C4-2B (cell line): ENCODE measurements around the gene CDC123.

Source experiments
- ZFX ChIP-seq: fragments of 450-650 bp; IDR thresholded peaks from 2 replicates; pipeline ENCODE4 v1.6.1; 2017
- TF ChIP-seq, protein P1 (sequence below): fragments of 450-650 bp; conservative IDR thresholded peaks from 2 replicates; pipeline ENCODE4 v1.5.1; 2017; ENCODE audit warnings: mild to moderate bottlenecking

DNA sequence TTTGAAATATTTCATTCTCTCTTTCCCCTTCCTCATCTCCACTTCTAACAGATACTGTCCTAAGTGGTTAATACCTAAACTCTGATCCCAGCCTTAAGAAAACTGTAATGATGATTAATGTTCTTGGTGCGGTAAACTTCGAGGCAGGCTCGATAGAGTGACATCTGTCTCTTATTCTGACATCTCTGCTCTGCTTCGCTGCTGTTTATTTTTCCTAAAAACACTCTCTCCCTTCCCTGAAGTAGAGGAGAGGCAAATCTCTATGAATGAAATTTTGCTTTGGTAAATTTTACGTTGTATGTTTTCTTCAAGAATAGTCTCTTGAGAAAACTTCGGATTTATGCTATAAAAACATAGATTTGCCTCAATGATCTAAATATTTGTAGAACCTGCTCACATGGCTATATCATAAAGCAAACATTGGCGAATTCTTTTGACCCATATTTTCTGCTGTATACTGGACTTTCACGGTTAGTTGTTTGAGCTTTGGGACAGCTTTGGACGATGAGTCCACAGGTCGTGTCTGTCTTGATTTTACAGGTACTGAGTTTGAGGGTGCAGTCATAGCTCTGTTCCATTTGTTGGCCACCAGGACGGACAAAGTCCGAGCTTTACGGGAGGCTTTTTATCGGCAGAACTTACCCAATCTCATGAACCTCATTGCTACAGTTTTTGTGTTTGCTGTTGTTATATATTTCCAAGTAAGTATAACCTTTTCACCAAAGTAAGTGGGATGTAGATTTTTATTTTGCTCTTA, 39.4 kb upstream of the CDC123 start:
- TF ChIP-seq, protein P1, sequence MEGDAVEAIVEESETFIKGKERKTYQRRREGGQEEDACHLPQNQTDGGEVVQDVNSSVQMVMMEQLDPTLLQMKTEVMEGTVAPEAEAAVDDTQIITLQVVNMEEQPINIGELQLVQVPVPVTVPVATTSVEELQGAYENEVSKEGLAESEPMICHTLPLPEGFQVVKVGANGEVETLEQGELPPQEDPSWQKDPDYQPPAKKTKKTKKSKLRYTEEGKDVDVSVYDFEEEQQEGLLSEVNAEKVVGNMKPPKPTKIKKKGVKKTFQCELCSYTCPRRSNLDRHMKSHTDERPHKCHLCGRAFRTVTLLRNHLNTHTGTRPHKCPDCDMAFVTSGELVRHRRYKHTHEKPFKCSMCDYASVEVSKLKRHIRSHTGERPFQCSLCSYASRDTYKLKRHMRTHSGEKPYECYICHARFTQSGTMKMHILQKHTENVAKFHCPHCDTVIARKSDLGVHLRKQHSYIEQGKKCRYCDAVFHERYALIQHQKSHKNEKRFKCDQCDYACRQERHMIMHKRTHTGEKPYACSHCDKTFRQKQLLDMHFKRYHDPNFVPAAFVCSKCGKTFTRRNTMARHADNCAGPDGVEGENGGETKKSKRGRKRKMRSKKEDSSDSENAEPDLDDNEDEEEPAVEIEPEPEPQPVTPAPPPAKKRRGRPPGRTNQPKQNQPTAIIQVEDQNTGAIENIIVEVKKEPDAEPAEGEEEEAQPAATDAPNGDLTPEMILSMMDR = no peak
- no peak for TF ChIP-seq ZFX
